Tibial artery (tissue), 4 donors: Measurements from ENCODE around the gene TBX3.

Source experiments
- DNase-seq, 2 donors: peaks; one replicate each; pipeline ENCODE4 v3.0.0-alpha.2; 2019
- H3K27ac ChIP-seq, 2 donors: fragments of 200-600 bp; sonication (generic) in 1 of 2; 1 replicate in 1 of 2; 2 replicates in 1 of 2; pipeline ENCODE4 v1.5.1; 2018 to 2019; ENCODE audit warnings: mild to moderate bottlenecking in 1 of 2
- H3K27me3 ChIP-seq, 2 donors: fragments of 200-600 bp; sonication (generic) in 1 of 2; one replicate each; pipeline versions ENCODE4 v1.5.1 to v1.6.0; 2016 to 2019
- H3K36me3 ChIP-seq, 3 donors: fragments of 200-600 bp; sonication (generic) in 2 of 3; one replicate each; pipeline ENCODE4 v1.5.1; 2016 to 2019; ENCODE audit warnings: mild to moderate bottlenecking in 2 of 3
- H3K4me1 ChIP-seq, 4 donors: fragments of 200-600 bp; sonication (generic) in 2 of 4; 1 replicate in 3 of 4; 2 replicates in 1 of 4; pipeline ENCODE4 v1.5.1; 2016 to 2019
- H3K4me3 ChIP-seq, 2 donors: fragments of 200-600 bp; sonication (generic) in 1 of 2; 1 replicate in 1 of 2; 2 replicates in 1 of 2; pipeline ENCODE4 v1.5.1; 2018 to 2019; ENCODE audit warnings: mild to moderate bottlenecking in 2 of 2
- H3K9me3 ChIP-seq, 3 donors: fragments of 200-600 bp; sonication (generic) in 1 of 3; one replicate each; pipeline ENCODE4 v1.5.1; 2016 to 2019
- CTCF ChIP-seq, 2 experiments: fragments of 200-600 bp in 1 of 2; fragments of 450-650 bp in 1 of 2; IDR thresholded peaks; one replicate each; pipeline ENCODE4 v1.5.1; 2017 to 2019; ENCODE audit warnings: antibody characterized with exemption in 2 of 2, mild to moderate bottlenecking in 1 of 2, moderate library complexity in 1 of 2
- intact Hi-C: fragments of 100-400 bp; cut with DNase I; formaldehyde crosslinking; loops from one replicate; pipeline ENCODE4 v1.15.0; 2023; ENCODE audit warnings: low total_unique reads

TBX3 gene

GRCh38 chr12:114674251-114675047, 9.5 kb downstream of the TBX3 start:
- Histone ChIP-seq H3K27me3 (no peaks in the 10 kb centered on the region), H3K9me3 (no peaks in the 10 kb centered on the region), H3K27ac (no peak overlapping the region), H3K4me3 (no peak overlapping the region), H3K4me1 (no peaks in the 10 kb centered on the region), H3K36me3 (peaks cover 0 to 49% (median 20%) of the 10 kb centered on the region in 3 donors)
- intact Hi-C loops: no loop called here
- DNase-seq: no peak
- no peak for TF ChIP-seq CTCF (IDR thresholded peaks at IDR 0.05)

GRCh38 chr12:114673901-114674250, 10.1 kb downstream of the TBX3 start:
- Histone ChIP-seq H3K27ac (no peak overlapping the region), H3K4me1 (peaks cover 0 to under 1% (median under 1%) of the 10 kb centered on the region in 4 donors), H3K27me3 (peaks cover 0 to under 1% of the 10 kb centered on the region in 2 donors), H3K9me3 (no peaks in the 10 kb centered on the region), H3K4me3 (no peak overlapping the region), H3K36me3 (peaks cover 0 to 49% (median 20%) of the 10 kb centered on the region in 3 donors)
- DNase-seq: no peak
- no peak for TF ChIP-seq CTCF (IDR thresholded peaks at IDR 0.05)
- intact Hi-C loops: no loop called here

GRCh38 chr12:114673169-114673833, 10.7 kb downstream of the TBX3 start:
- Histone ChIP-seq H3K27ac (no peak overlapping the region), H3K36me3 (peaks cover 0 to 49% (median 20%) of the 10 kb centered on the region in 3 donors), H3K4me3 (no peak overlapping the region), H3K4me1 (peaks cover 0 to 6% (median 5%) of the 10 kb centered on the region in 4 donors), H3K27me3 (peaks cover 0 to 5% of the 10 kb centered on the region in 2 donors), H3K9me3 (no peaks in the 10 kb centered on the region)
- TF ChIP-seq CTCF (IDR thresholded peaks at IDR 0.05): no peak
- DNase-seq: no peak
- intact Hi-C loops: no loop called here

GRCh38 chr12:114672817-114673168, 11.2 kb downstream of the TBX3 start:
- H3K4me3 ChIP-seq: no peak overlapping the region
- H3K36me3 ChIP-seq: peaks cover 0 to 49% (median 20%) of the 10 kb centered on the region in 3 donors
- TF ChIP-seq CTCF (IDR thresholded peaks at IDR 0.05): no peak
- DNase-seq: no peak
- H3K9me3 ChIP-seq: no peaks in the 10 kb centered on the region
- intact Hi-C loops: no loop called here
- H3K27me3 ChIP-seq: peaks cover 0 to 5% of the 10 kb centered on the region in 2 donors
- H3K27ac ChIP-seq: no peak overlapping the region
- peaks cover 0 to 10% (median 5%) of the 10 kb centered on the region in 4 donors for H3K4me1 ChIP-seq

GRCh38 chr12:114671443-114672411, 12.2 kb downstream of the TBX3 start:
- peaks cover 0 to 12% (median 5%) of the 10 kb centered on the region in 4 donors for H3K4me1 ChIP-seq
- no peak overlapping the region for H3K27ac ChIP-seq
- no peak for DNase-seq

More at GRCh38 chr12:114671443-114672411, 12.2 kb downstream of the TBX3 start:
- no peaks in the 10 kb centered on the region for H3K9me3 ChIP-seq
- H3K27me3 ChIP-seq: peaks cover 0 to 13% of the 10 kb centered on the region in 2 donors
- intact Hi-C loops: no loop called here
- peaks cover 0 to 44% (median 20%) of the 10 kb centered on the region in 3 donors for H3K36me3 ChIP-seq
- H3K4me3 ChIP-seq: no peak overlapping the region
- TF ChIP-seq CTCF (IDR thresholded peaks at IDR 0.05): no peak
